HG03045 (cell line): ENCODE measurements around the gene MFSD1.

Experiments used
- ATAC-seq: cut with Tn5 transposase; IDR thresholded peaks from one replicate; pipeline ENCODE4 v1.9.1; 2021; ENCODE audit warnings: mild to moderate bottlenecking, moderate library complexity; ENCODE audit not compliant: unreplicated experiment

Gene MFSD1

DNA sequence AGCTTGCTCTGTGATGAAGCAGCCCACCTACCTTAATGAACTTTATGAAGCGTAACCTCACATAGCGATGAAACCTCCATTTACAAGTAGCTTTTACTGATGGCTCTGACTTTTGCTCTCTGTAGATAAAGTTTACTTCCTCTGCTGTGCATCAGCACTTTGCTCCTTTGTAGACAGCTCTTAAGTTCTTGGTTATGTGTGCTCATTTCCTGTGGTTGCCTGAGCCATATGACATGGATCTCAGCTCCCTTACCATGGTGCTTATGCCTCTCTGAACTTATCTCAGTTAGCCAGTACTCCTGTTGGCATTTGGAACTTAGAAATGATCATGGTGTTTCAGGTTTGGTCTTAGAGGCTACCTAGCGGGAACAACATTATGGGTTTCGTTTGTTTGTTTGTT is 7.8 kb downstream of the MFSD1 start:
- no peak for ATAC-seq

DNA sequence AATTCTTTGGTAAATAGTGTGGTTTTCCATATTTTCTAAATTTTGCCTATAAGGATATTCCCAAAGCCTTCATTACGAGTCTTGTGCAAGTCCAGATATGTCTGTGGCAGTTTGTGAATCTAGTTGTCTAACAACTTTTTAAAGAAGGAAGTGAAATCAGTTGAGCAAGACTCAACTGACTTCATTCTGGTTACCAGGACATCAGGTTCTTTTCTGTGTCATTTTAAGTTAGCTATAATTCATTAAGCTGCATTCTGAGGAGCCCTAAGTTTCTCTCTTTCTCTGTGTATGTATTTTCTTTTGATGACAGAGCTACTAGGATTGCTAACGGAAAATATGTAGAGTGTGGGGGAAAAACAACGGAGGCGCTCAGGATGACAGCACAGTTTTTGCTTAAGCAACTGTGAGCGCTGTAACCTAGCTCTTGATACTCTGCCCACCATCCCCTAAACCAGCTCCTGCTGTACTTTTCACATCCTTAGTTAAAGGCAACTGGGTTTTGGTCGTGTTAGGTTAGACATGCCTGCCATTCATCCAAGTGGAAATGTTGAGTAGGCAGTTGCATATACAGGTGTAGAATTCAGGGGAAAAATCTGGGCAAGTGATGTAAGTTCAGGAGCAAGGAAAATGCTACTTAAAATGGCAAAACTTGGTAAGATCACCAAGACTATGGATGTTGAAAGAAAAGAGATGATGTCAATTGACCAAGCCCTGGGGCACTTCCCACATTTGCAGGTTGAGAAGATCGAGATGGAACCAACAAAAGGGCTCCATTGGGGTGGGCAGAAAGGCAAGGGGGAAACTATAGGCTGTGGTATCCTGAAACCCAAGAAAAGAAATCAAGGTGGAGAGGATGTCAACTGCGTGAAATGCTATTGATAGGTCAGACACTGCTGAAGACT is 9.2 kb downstream of the MFSD1 start:
- ATAC-seq: no peak

DNA sequence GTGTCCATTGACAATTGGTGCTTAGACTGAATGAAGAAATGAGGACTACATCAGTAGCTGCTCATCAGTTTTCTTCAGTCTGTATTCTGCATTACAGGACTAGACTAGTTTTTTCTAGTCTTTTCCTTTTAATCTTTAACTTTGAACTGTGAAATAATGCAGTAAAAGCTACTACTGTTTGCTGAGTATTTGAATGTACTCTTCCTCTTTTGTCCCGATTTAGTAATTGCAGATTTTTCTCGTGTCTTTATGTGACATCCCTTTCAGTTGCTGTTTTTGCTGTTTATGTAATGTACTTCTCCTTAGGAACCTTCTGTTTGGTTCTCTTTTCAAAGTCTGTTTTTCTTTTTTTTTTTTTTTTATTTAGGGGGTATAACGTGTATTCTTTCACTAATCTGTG is 17.4 kb downstream of the MFSD1 start:
- no peak for ATAC-seq

DNA sequence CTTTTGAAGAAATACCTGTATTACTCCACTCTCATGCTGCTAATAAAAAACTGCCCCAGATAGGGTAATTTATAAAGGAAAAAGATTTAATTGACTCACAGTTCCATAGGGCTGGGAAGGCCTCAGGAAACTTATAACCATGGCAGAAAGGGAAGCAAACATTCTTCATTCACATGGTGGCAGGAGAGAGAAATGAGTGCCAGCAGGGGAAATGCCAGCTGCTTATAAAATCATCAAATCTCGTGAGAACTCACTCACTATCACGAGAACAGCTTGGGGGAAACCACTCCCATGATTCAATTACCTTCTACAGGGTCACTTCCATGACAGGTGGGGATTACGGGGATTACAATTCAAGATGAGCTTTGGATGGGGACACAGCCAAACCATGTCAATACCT is 18.7 kb downstream of the MFSD1 start:
- no peak for ATAC-seq

DNA sequence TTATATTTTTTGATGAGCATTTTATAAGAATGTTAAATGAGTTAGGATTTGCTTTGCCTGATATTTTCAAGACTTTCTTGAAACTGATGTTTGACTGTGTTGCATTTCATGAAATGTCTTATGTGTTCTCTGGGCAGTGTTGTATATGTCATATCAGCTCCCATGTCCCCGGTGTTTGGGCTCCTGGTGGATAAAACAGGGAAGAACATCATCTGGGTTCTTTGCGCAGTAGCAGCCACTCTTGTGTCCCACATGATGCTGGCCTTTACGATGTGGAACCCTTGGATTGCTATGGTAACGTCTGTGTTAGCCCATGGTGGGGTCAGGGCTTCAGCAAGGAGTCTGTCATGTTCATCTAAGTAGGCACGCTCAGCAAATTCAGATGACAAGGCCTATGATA is 20.0 kb downstream of the MFSD1 start:
- no peak for ATAC-seq

DNA sequence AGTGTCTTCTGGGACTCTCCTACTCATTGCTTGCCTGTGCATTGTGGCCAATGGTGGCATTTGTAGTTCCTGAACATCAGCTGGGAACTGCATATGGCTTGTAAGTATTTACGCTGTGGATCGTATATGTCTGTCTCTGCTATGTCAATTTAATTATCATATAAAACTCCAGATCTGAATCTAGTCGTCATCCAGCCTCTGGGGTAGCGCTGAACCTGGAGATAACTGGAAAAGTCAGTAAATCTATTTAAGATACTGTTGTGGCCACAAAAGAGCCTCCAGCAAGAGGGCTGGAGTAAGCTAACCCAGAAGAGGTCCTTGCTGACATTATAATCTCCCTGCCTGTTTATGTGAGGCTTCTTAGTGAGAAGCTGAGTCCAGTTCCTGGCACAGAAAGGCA is 21.6 kb downstream of the MFSD1 start:
- no peak for ATAC-seq

DNA sequence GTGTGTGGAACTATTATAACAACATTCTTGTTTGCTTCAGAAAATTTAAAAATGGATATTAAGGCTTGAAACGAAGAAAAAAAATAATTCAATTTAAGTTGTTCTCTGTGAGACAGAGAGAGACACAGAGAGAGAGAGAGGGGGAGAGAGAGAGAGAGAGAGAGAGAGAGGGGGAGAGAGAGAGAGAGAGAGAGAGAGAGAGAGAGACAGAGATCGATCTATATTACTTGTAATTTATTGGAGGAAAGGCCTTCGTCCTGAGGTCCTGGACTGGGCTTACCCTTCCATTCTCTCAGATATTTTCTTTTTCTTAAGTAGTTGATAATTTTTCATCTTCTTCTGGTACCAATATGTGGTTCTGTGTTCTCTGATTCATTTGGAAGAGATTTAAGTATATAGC is 25.9 kb downstream of the MFSD1 start:
- no peak for ATAC-seq

DNA sequence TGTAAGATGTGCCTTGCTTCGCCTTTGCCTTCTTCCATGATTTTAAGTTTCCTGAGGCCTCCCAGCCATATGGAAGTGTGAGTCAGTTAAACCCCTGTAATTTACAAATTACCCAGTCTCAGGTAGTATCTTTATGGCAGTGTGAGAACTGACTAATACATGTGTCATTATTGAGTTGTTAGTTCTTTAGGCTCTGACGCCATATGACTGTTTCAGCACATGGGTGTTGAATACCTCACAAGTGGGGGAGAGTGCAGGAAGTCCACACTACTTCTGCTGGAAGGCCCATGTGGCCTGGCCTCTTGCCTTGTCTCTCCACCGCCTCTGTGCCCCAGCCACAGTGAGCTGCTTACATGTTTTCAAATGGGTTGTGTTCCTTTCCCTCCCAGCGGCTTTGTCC is 28.5 kb downstream of the MFSD1 start:
- no peak for ATAC-seq

DNA sequence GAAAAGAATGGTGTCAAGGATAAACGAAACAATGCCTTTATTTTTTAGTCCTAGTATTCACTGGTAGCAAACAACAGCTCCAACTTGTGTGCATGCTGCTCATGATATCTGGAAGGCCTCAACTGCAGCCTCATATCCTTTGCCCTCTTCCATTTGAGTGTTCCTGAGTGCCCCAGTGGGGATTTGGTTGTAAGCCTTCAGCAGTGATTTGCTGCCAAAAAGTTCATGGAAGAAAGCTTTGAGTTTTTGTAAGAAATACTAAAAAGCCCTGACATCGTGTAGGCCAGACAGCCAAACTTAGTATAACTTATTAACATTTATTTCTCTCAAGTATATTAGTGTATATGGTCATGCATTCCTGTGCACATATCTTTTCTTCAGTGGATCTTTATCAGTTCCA is 30.0 kb downstream of the MFSD1 start:
- no peak for ATAC-seq

DNA sequence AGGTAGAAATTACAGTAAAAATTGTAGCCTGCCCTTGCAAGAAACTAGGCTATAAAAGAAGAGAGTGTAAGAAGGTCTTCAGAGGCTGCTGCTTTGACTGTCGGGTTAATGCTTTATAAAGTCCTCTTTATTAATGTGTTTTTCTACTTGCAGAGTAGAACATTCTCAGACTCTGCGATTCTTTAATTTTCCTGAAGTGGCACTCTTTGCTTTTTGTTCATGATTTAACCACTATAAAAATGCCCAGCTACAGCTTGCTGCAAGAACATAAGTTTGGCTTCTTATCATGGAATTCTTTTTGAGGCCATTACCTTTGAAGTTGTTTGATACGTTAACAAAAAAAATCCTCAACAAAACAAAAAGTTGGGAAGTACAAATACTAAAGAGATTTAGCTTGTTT is 33.8 kb downstream of the MFSD1 start:
- no peak for ATAC-seq

DNA sequence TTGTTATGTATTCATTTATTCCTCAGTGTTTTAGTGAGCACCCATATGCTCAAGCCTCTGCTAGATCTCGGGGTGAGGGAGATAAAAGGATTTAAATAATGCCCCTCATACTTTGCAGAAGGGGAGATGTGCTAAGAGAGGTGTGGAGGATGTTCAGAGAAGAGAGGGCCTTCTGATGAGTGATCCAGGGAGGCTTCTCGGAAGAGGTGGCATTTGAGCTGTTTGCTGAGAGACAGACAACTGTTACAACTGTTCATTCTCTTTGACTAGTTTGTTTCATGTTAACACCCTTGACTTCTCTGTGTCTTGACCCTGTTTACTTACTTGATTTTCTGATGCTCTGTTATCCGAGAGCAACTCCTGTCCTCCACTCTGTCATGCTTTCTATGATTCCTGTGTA is 34.5 kb downstream of the MFSD1 start:
- ATAC-seq: no peak

DNA sequence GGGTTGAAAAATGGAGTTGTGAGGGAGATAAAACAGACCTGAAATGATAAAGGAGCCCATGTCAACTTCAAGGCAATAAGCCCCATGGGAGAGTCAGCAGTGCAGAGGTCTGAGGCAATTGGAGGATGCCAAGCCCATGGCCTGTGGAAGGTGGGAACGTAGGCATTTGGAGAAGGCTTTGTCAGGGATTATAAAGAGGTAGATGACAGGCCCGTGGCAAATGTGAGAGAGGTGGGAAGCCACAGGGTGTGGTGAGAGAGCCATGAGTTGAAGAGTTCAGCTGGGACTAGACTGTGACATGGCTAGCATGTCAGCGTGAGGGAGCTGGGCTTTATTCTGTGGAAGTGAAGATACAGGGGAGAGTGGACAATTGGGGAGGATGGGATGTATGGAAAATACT is 35.4 kb downstream of the MFSD1 start:
- ATAC-seq: no peak

DNA sequence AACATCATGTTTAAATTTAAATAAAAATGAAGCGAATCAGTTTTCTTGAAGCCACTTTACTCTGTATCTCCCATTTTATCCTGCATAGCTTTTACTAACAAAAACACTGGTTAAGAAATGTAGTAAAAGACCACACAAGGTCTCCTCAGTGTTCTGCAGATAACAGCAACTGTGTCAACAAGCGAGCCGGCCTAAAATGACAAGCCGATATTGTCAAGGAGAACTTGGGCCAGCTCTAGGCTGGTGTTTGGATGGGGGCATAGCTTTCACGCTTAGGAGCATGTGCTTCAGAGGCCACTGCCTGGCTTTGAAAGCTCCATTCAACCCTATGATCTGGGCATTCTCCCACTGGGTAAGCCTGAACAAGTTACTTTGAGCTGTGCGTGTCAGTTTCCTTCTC is 38.1 kb downstream of the MFSD1 start:
- no peak for ATAC-seq

DNA sequence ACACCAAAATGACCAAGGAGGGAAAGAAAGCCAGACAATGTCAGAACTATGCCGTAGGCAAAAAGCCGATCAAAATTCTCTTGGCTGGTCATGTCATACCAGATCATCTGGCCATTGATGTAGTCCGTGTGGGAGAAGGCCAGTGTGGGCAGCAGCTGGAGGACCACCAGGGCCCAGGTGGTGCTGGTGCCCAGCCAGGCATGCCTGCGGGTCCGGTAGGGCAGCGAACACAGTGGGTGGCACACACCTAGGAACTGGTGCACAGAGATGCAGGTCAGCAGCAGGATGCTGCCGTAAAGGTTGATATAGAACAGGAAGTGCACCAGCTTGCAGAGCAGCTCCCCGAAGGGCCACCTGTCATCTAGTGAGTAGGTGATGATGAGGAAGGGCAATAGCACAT is 39.5 kb downstream of the MFSD1 start:
- no peak for ATAC-seq

DNA sequence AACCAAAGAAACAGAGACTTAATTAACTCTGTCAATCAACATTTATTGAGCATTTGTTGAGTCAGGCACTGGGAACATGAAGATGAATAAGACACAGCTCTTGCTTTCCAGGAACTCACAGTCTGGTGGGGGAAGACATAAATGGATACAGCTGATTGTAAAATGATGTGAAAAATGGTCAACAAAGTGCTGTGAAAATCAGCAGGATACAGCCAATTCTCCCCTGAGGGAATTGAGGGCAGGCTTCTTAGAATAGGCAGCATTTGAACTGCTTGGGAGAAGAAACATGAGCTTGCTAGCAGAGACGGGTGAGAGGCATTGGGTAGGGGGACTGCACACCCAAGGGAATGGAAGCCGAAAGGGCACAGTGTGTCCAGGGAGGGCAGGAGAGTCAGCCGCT is 41.1 kb downstream of the MFSD1 start:
- ATAC-seq: no peak

DNA sequence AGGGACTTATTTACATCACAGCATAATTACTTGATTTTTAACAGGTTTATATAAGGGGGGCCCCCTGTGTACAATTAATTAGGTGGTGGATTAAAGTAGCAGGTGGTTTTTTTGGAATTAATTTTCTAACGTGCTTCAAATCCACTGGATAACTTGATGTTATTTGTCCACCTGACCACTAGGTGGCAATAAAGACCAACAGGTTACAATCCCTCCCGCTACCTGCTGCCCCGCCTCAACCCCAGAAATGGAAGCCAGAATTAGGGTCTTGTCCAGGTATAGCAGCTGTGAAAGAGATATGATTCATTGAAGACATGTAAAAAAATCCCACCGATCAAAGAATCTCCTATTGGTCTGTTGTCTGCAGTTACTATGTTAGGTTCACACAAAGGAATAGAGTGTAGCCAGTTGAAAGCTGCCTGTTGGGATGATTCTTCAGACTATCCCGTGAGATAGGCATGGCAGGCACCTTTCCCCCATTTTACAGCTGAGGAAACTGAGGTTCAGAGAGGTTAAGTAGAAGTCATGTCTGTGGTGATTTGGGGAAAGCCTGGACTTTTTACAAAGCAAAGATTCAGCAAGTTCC is 44.0 kb downstream of the MFSD1 start:
- ATAC-seq: peak; percentile 41

DNA sequence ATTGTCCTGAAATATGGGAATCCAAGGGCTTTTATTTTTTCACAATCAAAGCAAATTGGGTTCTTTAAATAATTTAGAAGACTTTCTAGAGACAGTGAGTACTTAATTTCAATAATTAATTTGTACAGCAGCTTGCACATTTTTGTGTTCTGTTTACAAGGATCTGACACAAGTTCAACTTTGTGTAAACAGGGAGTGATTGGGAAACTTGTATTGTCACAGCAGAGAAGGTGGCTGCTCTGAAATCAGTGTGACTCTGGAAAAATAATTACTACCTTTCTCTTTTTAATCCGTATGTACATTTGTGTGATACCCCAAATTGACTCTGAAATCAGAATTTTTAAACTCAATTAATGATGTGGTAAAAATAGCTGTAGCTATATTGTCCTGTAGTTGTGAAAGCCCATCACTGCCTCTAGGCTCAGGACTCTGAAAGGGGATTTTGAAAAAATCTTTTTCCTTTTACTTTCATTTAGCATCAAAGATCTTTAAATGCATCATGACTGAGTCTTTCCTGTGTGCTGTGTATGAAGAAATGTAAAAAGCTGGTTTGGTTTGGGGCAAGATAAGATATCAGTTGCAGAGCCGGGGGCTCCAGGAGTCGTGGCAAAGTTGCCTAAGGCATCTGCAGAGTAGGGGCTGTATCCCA is 45.1 kb downstream of the MFSD1 start:
- ATAC-seq: peak; percentile 91

DNA sequence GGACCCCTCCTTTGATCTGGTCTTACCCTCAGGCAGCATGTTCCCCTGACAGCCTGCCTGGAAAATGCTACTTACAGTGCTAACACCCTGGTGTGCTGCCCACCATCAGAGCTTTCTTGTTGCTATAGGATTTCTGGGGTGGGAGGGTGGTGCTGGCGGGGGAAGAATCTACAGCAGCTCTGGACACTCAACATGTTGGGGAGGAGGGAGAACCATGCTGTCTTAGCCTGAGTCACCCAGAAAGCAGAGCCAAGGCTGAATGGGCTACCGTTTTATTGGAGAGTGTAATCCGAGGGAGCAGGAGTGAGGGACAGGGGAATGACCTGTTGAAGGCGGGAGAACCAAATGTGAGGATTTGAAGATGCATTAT is 45.6 kb downstream of the MFSD1 start:
- ATAC-seq: peak; percentile 31

DNA sequence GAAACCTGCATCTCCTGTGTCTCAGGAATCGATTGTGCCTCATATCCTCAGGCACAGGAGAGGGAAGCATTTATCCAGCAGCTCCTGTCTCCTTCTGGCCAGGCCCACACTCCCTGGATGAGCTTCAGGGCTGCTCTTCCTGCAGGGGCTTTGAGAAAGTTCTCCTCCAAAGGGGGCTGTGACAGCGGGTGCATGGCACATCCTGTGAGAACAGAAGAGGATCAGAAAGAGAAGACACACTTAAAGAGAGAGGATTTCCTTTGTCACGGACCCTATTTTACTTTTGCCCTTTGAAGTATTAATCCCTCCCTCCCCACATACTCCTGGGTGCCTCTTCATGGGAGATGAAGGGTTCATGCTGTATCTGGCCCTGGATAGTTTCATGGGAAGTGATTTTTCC is 46.0 kb downstream of the MFSD1 start:
- no peak for ATAC-seq

DNA sequence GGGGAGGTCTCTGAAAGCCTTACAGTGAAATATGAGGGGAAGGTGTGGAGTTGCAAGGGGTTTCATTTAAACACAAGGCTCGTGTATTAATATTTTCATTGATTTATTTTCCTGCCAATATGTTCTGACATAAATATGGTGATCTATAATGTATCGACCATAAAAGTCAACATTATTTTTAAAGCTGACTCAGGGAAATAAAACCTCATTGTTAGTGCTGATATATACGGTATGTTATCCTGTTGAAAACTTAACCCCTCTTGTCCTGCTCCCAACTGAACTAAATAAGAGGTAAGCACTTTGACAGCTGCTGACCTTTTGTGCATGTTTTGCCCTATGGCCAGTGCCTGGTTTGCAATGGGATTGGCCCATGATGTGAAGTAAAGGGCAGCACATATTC is 47.9 kb downstream of the MFSD1 start:
- ATAC-seq: no peak

DNA sequence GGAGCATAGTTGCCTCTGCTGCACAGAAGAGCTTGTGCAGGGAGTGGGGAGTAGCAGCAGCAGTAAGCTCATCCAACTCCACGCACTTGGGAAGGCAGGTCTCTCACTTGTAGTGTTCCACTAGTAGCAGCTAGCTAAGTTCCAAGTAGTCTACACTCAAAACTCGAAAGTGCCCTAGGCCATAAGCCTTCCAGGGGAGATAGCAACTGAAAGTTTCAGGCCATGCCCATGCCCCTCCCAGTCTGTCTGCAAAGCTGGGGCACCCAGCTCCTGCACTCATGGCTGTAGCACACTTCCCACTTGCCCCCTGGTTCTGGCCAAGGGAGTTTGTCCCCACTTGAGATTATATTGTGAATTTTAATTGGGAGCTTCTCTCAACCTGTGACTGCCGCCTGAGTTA is 57.5 kb downstream of the MFSD1 start:
- no peak for ATAC-seq

DNA sequence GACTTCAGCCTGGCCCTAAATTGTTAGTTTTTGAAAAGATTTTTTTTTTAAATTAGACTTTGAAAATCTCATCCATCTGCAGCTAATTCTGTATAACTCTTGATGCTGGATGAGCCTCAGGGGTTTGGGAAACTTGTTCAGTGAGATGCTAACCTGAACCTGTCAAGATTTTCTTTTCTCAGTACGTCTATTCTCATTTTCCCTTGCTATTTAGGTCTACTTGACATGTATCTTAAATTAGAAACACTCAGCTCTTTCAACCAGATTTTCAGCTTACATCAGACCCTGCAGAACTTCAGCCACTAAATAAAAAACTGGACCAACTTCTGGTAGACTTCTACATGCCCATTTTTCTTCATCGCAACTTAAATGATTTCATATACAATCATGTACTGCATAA is 61.4 kb downstream of the MFSD1 start:
- no peak for ATAC-seq
